GM12872 (cell line): ENCODE results near the gene PLD2.

Experiments
- CTCF ChIP-seq: IDR thresholded peaks from 3 replicates; pipeline ENCODE4 v1.5.1; 2011; ENCODE audit warnings: low read depth, mild to moderate bottlenecking, low read length, moderate library complexity; ENCODE audit not compliant: insufficient read depth

The PLD2 gene

GRCh38 chr17:4854111-4854681 is 47.2 kb downstream of the PLD2 start:
- TF ChIP-seq CTCF, result no peak

- TF ChIP-seq CTCF, result no peak
Observed at GRCh38 chr17:4856271-4856936, 49.5 kb downstream of the PLD2 start.

- TF ChIP-seq CTCF, result no peak
Observed at GRCh38 chr17:4856937-4857314, 50.0 kb downstream of the PLD2 start.

- TF ChIP-seq CTCF, result no peak
Observed at GRCh38 chr17:4858068-4858881, 51.3 kb downstream of the PLD2 start.

GRCh38 chr17:4858882-4859260 is 51.9 kb downstream of the PLD2 start:
- no peak for TF ChIP-seq CTCF

GRCh38 chr17:4859816-4860625 is 53.1 kb downstream of the PLD2 start:
- TF ChIP-seq CTCF, result no peak

- no peak for TF ChIP-seq CTCF
Observed at GRCh38 chr17:4860651-4861050, 53.7 kb downstream of the PLD2 start.
